ENCODE data around the gene SH3RF3.
"Not testable (repeated sequence)": the region's sequence is repeated elsewhere in the genome, so short reads cannot be mapped to it uniquely, and the experiment has no call there.

SH3RF3 gene

DNA sequence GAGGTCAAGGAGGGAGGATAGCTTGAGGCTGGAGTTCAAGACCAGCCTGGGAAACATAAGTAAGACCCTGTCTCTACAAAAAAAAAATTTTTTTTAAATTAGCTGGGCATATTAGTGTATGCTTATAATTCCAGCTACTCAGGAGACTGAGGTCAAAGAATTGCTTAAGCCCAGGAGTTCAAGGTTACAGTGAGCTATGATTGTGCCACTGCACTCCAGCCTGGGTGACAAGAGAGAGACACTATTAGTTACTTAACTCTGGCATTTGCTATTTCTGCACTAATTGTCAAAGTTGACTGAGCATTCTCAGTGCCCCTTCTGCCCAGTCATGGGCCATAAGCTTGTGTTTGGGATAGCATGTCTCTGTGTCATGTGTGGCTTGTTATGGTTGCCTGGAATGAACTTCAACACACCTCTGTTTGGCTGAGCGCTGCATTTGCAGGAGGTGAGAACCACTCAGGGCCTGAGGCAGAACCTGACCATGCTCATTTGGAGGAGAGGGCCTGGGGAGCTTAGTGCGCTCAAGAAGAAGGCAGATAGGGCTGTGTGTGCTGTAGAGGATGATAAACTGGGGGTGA is 77.7 kb downstream of the SH3RF3 start:
- DNase-seq, result no peak

DNA sequence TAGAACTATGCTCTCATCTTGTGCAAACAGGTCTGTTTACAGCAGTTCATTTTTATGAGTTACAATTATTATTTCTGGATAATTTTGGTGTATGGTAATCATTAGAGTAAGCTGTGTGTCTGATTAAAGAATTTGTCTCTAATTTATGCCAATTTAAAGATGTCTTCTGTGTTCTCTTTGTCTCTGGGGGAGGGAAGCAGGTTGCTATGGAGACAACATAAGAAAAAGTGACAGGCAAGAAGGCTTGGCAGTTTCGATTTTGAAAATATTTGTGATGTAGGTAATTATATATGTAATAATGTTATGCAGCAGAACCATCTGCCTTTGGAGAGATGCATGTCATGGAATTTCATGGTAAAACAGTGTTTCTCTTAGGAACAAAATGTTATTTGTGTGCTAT is 78.2 kb downstream of the SH3RF3 start:
- DNase-seq, result no peak

DNA sequence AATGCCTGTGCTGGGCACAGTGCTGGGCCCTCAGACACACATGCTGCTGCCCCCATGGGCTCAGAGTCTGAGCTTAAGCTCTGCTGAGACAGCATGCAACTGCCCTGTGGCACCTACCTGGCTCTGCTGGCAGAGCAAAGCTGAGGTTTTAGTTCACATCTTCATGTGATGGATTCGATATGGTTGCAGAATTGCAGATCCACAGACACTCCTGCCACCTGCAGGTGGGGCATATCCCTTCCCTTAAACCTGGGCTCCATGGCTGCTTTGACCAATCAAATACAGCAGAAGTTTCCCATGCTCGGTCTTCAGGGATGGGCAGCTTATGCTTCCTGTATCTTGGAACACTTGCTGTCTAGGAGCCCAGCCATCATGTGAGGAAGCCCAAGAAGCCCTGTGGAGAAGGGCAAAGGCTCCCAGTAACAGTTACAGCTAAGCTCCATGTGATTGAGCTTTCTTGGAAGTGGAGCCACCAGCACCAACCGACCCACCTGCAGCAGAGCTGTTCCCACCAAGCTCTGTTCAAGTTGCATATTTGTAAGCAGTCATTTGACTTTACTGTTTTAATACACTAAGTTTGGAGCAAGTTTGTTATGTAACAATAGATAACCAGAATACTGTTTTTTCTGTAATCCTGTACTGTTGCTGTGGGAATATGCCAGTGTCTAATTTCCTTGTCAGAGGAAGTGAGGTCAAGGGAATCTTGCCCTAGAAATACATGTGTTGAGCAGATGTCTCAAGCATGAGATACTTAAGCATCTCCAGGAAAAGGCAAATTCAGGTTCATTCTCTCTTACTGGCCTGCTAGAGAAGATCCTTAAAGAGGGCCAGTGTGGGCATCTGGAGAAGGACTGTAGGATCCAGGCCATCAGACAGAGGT is 79.3 kb downstream of the SH3RF3 start:
- no peak for DNase-seq

GRCh38 chr2:109208951-109209335 is 79.9 kb downstream of the SH3RF3 start:
- DNase-seq, result no peak

- DNase-seq, result no peak
Measured at GRCh38 chr2:109209412-109209811, 80.4 kb downstream of the SH3RF3 start.

DNA sequence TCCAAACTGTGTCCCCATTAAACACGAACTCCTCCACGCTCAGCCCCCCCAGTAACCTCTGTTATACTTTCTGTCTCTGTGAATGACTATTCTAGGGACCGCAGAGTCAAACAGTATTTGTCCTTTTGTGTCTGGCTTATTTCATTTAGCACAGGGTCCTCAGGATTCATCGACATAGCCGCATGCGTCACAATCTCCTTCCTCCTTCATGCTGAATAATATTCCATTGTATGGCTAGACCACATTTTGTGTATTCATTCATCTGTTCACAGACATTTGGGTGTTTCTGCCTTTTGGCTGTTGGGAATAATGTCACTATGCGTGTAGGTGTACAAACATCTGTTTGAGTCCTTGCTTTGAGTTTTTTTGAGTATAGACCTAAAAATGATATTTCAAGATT is 80.9 kb downstream of the SH3RF3 start:
- DNase-seq, result no peak

DNA sequence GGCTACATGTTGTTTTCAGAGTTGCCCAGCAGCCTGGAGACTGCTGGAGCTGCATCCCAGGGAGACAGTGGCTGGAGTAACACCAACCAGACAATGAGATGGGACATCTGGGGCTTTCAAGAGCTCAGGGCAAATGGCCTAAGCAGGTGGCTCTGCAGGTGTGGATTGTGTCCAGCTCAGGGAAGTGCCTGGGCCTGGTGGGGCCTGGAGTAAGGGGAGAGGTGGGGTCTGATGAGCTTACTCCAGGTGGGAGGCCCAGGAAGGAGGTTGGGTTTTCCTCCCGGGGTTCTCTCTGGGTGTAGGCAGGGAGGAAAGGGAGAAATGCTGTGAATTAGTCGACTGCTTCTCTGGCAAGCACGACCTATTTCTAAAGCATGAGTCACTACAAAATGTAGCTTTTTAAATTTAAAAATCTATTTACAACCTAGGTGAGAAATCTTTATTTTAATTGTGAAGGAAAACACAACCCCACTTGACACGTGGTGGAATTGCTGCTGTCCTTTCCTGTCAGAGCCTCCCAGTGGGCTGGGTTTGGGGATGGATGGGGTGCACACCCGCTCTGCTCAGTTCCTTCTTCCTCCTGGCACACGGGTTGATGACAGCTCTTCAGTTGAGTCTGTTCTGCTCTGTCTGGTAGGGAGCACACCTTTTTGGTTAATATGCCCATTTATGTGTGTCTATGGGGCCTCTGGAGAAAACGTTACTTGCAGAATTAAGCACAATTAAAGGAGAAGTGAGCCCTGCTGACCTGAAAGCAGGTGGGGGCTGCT is 81.6 kb downstream of the SH3RF3 start:
- DNase-seq, result no peak

GRCh38 chr2:109211315-109211714 is 82.3 kb downstream of the SH3RF3 start:
- DNase-seq, result no peak

DNA sequence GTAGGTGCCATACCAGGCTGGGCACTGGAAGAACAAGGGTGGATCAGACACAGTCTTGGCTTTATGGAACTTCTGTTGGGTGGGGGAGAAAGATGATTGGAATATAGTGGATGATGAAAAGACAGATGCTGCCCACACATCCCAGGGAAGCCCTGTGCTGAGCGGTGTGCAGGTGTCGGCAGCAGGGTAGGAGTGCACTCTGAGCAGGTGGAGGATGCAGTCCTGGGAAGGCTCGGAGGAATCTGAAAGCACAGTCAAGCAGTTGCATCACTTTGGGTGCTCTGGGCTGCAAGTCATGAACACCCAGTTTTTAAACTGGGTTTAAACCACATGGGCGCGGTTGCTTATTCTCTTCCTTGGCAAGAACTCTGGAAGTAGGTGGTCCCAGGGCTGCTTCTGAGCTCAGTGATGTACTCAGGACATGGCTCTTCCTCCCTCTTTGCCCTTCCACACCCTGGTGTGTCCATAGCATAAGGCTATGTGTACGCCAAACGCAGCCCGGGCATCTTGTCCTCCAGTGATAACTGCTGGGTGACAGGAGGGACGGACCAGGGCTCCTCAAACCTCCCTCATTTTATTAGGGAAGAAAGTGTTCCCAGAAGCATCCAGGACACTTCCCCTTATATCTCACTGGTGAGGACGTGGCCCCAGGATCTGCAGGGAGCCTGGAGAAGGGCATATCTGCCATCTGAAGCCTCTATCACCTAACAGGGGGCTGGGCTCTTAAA is 84.0 kb downstream of the SH3RF3 start:
- DNase-seq, result no peak

- DNase-seq, result no peak
Measured at GRCh38 chr2:109213646-109214433, 84.8 kb downstream of the SH3RF3 start.

DNA sequence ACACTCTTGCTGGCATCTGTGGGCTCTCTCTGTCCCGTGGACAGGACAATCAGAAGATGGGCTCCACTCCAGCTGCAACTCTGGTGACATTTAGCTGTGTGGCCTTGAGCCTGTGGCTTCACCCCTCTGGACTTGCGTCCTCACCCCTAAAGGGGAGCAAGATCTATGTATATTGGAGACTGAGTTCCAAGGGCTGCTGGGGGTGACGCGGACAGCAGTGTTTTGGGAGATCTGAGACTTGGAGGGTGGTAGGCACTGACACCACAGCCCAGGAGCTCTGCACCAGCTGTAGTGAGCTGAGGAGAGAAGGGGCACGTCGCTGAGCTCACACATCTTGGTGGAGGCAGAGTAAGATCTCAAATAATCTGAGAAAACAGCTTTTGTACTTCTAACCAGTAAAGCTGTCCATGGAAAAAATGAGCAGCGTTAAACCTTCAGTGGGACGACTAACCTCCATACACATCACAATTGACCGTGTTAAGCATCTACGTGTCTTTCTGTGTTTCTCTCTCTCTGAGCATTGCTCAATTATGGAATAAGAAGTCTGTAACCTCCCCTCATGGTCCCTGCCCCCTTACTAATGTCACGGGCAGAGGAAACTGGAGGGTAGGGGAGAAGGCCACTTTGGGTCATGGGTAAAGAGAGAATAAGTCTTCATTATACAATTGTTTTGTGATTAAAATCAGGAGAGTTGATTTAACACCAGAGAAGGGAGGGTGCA is 85.8 kb downstream of the SH3RF3 start:
- no peak for DNase-seq

- DNase-seq, result no peak
Measured at GRCh38 chr2:109215866-109216265, 86.9 kb downstream of the SH3RF3 start.

DNA sequence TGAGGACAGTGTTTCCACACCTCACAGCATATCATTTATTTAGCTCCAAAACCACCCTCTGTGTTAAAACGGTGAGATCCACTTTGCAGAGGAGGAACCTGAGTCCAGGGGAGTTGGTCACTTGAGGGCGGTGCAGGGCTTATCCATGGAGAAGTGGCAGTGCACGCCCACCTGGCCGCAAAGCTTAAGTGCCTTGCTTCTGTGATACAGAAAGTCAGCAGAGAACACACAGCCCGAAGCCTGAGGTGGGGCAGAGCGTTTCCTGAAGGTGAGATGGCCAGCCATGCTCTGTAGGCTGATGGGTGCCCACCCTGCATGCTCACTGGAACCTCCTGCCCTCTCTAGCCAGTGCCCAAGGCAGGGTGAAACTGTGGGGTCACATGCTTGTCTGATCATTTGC is 87.3 kb downstream of the SH3RF3 start:
- DNase-seq, result no peak

GRCh38 chr2:109217362-109218086 is 88.5 kb downstream of the SH3RF3 start:
- no peak for DNase-seq

GRCh38 chr2:109218087-109218791 is 89.2 kb downstream of the SH3RF3 start:
- DNase-seq, result no peak

DNA sequence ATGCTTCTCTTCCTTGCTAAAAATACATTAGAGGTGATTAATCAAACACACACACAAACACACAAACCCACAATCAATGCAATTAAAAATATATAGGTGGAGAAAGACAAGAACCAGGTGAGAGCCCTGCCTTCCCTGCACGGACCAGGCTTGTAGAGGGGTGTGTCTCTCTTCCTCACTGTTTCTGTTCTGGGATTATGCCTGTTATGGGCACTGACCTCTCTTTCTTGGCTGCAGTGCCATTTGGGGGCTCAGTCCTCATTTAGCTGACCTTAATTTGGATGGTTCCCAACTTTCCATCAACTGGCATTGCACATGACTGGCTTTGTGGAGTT is 89.8 kb downstream of the SH3RF3 start:
- no peak for DNase-seq

GRCh38 chr2:109220860-109221259 is 91.9 kb downstream of the SH3RF3 start:
- DNase-seq, result no peak

DNA sequence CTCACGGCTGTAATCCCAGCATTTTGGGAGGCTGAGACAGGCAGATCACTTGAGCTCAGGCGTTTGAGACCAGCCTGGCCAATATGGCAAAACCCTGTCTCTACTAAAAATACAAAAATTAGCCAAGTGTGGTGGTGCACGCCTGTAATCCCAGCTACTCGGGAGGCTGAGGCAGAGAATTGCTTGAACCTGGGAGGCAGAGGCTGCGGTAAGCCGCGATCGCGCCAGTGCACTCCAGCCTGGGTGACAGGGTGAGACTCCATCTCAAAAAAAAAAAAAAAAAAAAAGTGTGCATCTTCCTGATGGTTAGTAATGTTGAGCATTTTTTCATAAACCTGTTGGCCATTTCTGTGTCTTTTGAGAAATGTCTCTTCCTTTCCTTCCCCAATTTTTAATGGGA is 92.3 kb downstream of the SH3RF3 start:
- not testable (repeated sequence) for DNase-seq

DNA sequence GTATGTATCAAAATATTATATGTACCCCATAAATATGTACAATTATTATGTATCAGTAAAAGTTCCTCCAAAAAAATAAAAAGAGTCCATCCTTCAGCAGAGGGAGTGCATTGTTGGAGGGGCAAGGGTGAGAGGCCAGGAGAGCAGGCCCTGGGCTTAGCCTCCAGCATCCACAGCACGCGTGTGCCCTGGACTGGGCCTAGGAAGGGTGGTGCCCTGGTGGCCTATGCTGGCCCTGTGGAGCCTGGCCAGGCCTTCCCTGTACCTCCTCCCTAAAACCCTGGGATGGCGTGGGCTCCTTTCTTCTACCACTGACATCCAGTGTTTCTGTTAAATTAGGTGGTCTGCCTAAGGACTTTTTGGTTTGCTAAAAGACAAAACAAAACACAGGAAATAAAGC is 93.4 kb downstream of the SH3RF3 start:
- DNase-seq, result no peak

- DNase-seq, result no peak
Measured at GRCh38 chr2:109222825-109223471, 93.9 kb downstream of the SH3RF3 start.

All from NCI-H1105 (cell line).